ENCODE results near the gene UGT2B7. TPM values are rescaled to one million over a fixed set of nuclear protein-coding genes. Genes with fewer than 3 reads are reported as not detected.

Gene UGT2B7
- total and polyA plus RNA-seq, 7 experiments from 2014 or later: not detected

GRCh38 chr4:69116645-69117321 is 20.5 kb downstream of the UGT2B7 start:
- DNase-seq: no peak
- Histone ChIP-seq H3K4me1 (ENCODE audit: control insufficient read depth in 2 of 2, insufficient read depth in 2 of 2, low read length in 2 of 2) (no peaks in the 10 kb centered on the region), H3K9me3 (ENCODE audit: control insufficient read depth in 2 of 3, low read length in 3 of 3) (no peaks in the 10 kb centered on the region), H3K36me3 (ENCODE audit: control insufficient read depth in 2 of 3, insufficient read depth in 3 of 3, low read length in 3 of 3) (no peaks in the 10 kb centered on the region), H3K27ac (ENCODE audit: low read depth, low read length) (no peak overlapping the region), H3K27me3 (ENCODE audit: control insufficient read depth in 2 of 2, insufficient read depth in 2 of 2, low read length in 2 of 2) (no peaks in the 10 kb centered on the region), H3K4me3 (ENCODE audit: low read length) (no peak overlapping the region)
- ChIA-PET POLR2A (no interaction called here), CTCF (no interaction called here)
- peaks cover 0 to 3% (median 0%) of the 10 kb centered on the region in 11 donors for H3K9me3 Mint-ChIP-seq
- no peaks in the 10 kb centered on the region for H3K27me3 Mint-ChIP-seq
- no peaks in the 10 kb centered on the region for H3K36me3 Mint-ChIP-seq
- intact Hi-C loops (cut with micrococcal nuclease): no loop called here
- no peak for ATAC-seq
- no peak overlapping the region for H3K4me3 Mint-ChIP-seq
- no peaks in the 10 kb centered on the region for H3K4me1 Mint-ChIP-seq
- H3K27ac Mint-ChIP-seq: no peak overlapping the region

- Histone ChIP-seq H3K4me3 (ENCODE audit: low read length) (no peak overlapping the region), H3K9me3 (ENCODE audit: control insufficient read depth in 2 of 3, low read length in 3 of 3) (no peaks in the 10 kb centered on the region), H3K36me3 (ENCODE audit: control insufficient read depth in 2 of 3, insufficient read depth in 3 of 3, low read length in 3 of 3) (no peaks in the 10 kb centered on the region), H3K27me3 (ENCODE audit: control insufficient read depth in 2 of 2, insufficient read depth in 2 of 2, low read length in 2 of 2) (no peaks in the 10 kb centered on the region), H3K4me1 (ENCODE audit: control insufficient read depth in 2 of 2, insufficient read depth in 2 of 2, low read length in 2 of 2) (no peaks in the 10 kb centered on the region), H3K27ac (ENCODE audit: low read depth, low read length) (no peak overlapping the region)
- intact Hi-C loops (cut with micrococcal nuclease): no loop called here
- Mint-ChIP-seq H3K27me3 (no peaks in the 10 kb centered on the region), H3K4me1 (no peaks in the 10 kb centered on the region), H3K27ac (no peak overlapping the region), H3K36me3 (no peaks in the 10 kb centered on the region), H3K9me3 (peaks cover 0 to 6% (median 0%) of the 10 kb centered on the region in 11 donors), H3K4me3 (no peak overlapping the region)
- ChIA-PET CTCF (no interaction called here), POLR2A (no interaction called here)
- DNase-seq (no peak), ATAC-seq (no peak)
Observed at GRCh38 chr4:69120870-69121269, 24.6 kb downstream of the UGT2B7 start.

- H3K4me1 ChIP-seq (ENCODE audit: control insufficient read depth in 2 of 2, insufficient read depth in 2 of 2, low read length in 2 of 2): no peaks in the 10 kb centered on the region
- intact Hi-C loops (cut with micrococcal nuclease): no loop called here
- no peaks in the 10 kb centered on the region for H3K36me3 Mint-ChIP-seq
- no peak overlapping the region for H3K27ac ChIP-seq (ENCODE audit: low read depth, low read length)
- no peaks in the 10 kb centered on the region for H3K4me1 Mint-ChIP-seq
- H3K36me3 ChIP-seq (ENCODE audit: control insufficient read depth in 2 of 3, insufficient read depth in 3 of 3, low read length in 3 of 3): no peaks in the 10 kb centered on the region
- ATAC-seq: no peak
- POLR2A ChIA-PET: no interaction called here
- H3K4me3 Mint-ChIP-seq: no peak overlapping the region
- no peak overlapping the region for H3K27ac Mint-ChIP-seq
- no peaks in the 10 kb centered on the region for H3K27me3 Mint-ChIP-seq
- no peak for DNase-seq
- H3K4me3 ChIP-seq (ENCODE audit: low read length): no peak overlapping the region
- no peaks in the 10 kb centered on the region for H3K9me3 ChIP-seq (ENCODE audit: control insufficient read depth in 2 of 3, low read length in 3 of 3)
- CTCF ChIA-PET: no interaction called here
- peaks cover 0 to 6% (median 0%) of the 10 kb centered on the region in 11 donors for H3K9me3 Mint-ChIP-seq
- H3K27me3 ChIP-seq (ENCODE audit: control insufficient read depth in 2 of 2, insufficient read depth in 2 of 2, low read length in 2 of 2): no peaks in the 10 kb centered on the region
Observed at GRCh38 chr4:69122476-69122875, 26.2 kb downstream of the UGT2B7 start.

- no peak for DNase-seq
- Mint-ChIP-seq H3K27ac (no peak overlapping the region), H3K27me3 (no peaks in the 10 kb centered on the region), H3K36me3 (no peaks in the 10 kb centered on the region), H3K4me3 (no peak overlapping the region), H3K4me1 (no peaks in the 10 kb centered on the region), H3K9me3 (peaks cover 0 to 6% (median 0%) of the 10 kb centered on the region in 11 donors)
- ATAC-seq: no peak
- no peak overlapping the region for H3K27ac ChIP-seq (ENCODE audit: low read depth, low read length)
- POLR2A ChIA-PET: no interaction called here
- H3K27me3 ChIP-seq (ENCODE audit: control insufficient read depth in 2 of 2, insufficient read depth in 2 of 2, low read length in 2 of 2): no peaks in the 10 kb centered on the region
- CTCF ChIA-PET: no interaction called here
- H3K36me3 ChIP-seq (ENCODE audit: control insufficient read depth in 2 of 3, insufficient read depth in 3 of 3, low read length in 3 of 3): no peaks in the 10 kb centered on the region
- H3K4me3 ChIP-seq (ENCODE audit: low read length): no peak overlapping the region
- no peaks in the 10 kb centered on the region for H3K4me1 ChIP-seq (ENCODE audit: control insufficient read depth in 2 of 2, insufficient read depth in 2 of 2, low read length in 2 of 2)
- intact Hi-C loops (cut with micrococcal nuclease): no loop called here
- H3K9me3 ChIP-seq (ENCODE audit: control insufficient read depth in 2 of 3, low read length in 3 of 3): no peaks in the 10 kb centered on the region
Observed at GRCh38 chr4:69124941-69125340, 28.7 kb downstream of the UGT2B7 start.

- ChIA-PET CTCF (no interaction called here), POLR2A (no interaction called here)
- ATAC-seq: no peak
- intact Hi-C loops (cut with micrococcal nuclease): no loop called here
- Mint-ChIP-seq H3K27ac (no peak overlapping the region), H3K27me3 (no peaks in the 10 kb centered on the region), H3K4me1 (no peaks in the 10 kb centered on the region), H3K9me3 (peaks cover 0 to 6% (median 0%) of the 10 kb centered on the region in 11 donors), H3K4me3 (no peak overlapping the region), H3K36me3 (no peaks in the 10 kb centered on the region)
- Histone ChIP-seq H3K36me3 (ENCODE audit: control insufficient read depth in 2 of 3, insufficient read depth in 3 of 3, low read length in 3 of 3) (no peaks in the 10 kb centered on the region), H3K4me1 (ENCODE audit: control insufficient read depth in 2 of 2, insufficient read depth in 2 of 2, low read length in 2 of 2) (no peaks in the 10 kb centered on the region), H3K27ac (ENCODE audit: low read depth, low read length) (no peak overlapping the region), H3K4me3 (ENCODE audit: low read length) (no peak overlapping the region), H3K27me3 (ENCODE audit: control insufficient read depth in 2 of 2, insufficient read depth in 2 of 2, low read length in 2 of 2) (no peaks in the 10 kb centered on the region), H3K9me3 (ENCODE audit: control insufficient read depth in 2 of 3, low read length in 3 of 3) (no peaks in the 10 kb centered on the region)
- DNase-seq: no peak
Observed at GRCh38 chr4:69126024-69126423, 29.8 kb downstream of the UGT2B7 start.

GRCh38 chr4:69133993-69134392 is 37.7 kb downstream of the UGT2B7 start:
- H3K27ac ChIP-seq (ENCODE audit: low read depth, low read length): no peak overlapping the region
- no peaks in the 10 kb centered on the region for H3K27me3 Mint-ChIP-seq
- no peaks in the 10 kb centered on the region for H3K9me3 ChIP-seq (ENCODE audit: control insufficient read depth in 2 of 3, low read length in 3 of 3)
- POLR2A ChIA-PET: no interaction called here
- CTCF ChIA-PET: no interaction called here
- ATAC-seq (no peak), DNase-seq (no peak)
- no peaks in the 10 kb centered on the region for H3K4me1 Mint-ChIP-seq
- no peak overlapping the region for H3K27ac Mint-ChIP-seq
- no peaks in the 10 kb centered on the region for H3K36me3 ChIP-seq (ENCODE audit: control insufficient read depth in 2 of 3, insufficient read depth in 3 of 3, low read length in 3 of 3)
- H3K27me3 ChIP-seq (ENCODE audit: control insufficient read depth in 2 of 2, insufficient read depth in 2 of 2, low read length in 2 of 2): no peaks in the 10 kb centered on the region
- no peaks in the 10 kb centered on the region for H3K36me3 Mint-ChIP-seq
- no peaks in the 10 kb centered on the region for H3K4me1 ChIP-seq (ENCODE audit: control insufficient read depth in 2 of 2, insufficient read depth in 2 of 2, low read length in 2 of 2)
- no peak overlapping the region for H3K4me3 ChIP-seq (ENCODE audit: low read length)
- intact Hi-C loops (cut with micrococcal nuclease): no loop called here
- H3K9me3 Mint-ChIP-seq: no peaks in the 10 kb centered on the region
- no peak overlapping the region for H3K4me3 Mint-ChIP-seq

- Mint-ChIP-seq H3K4me3 (no peak overlapping the region), H3K4me1 (no peaks in the 10 kb centered on the region), H3K27me3 (no peaks in the 10 kb centered on the region), H3K36me3 (no peaks in the 10 kb centered on the region), H3K9me3 (no peaks in the 10 kb centered on the region), H3K27ac (no peak overlapping the region)
- ChIA-PET CTCF (no interaction called here), POLR2A (no interaction called here)
- Histone ChIP-seq H3K27me3 (ENCODE audit: control insufficient read depth in 2 of 2, insufficient read depth in 2 of 2, low read length in 2 of 2) (no peaks in the 10 kb centered on the region), H3K9me3 (ENCODE audit: control insufficient read depth in 2 of 3, low read length in 3 of 3) (no peaks in the 10 kb centered on the region), H3K27ac (ENCODE audit: low read depth, low read length) (no peak overlapping the region), H3K4me1 (ENCODE audit: control insufficient read depth in 2 of 2, insufficient read depth in 2 of 2, low read length in 2 of 2) (no peaks in the 10 kb centered on the region), H3K4me3 (ENCODE audit: low read length) (no peak overlapping the region), H3K36me3 (ENCODE audit: control insufficient read depth in 2 of 3, insufficient read depth in 3 of 3, low read length in 3 of 3) (no peaks in the 10 kb centered on the region)
- intact Hi-C loops (cut with micrococcal nuclease): no loop called here
- DNase-seq: no peak
- ATAC-seq: no peak
Observed at GRCh38 chr4:69134471-69134870, 38.2 kb downstream of the UGT2B7 start.

All from naive thymus-derived CD4-positive, alpha-beta T cell (primary cell).